GM21786 (cell line): ENCODE results near the gene ACAA1.
"Not testable (repeated sequence)": the region's sequence is repeated elsewhere in the genome, so short reads cannot be mapped to it uniquely, and the experiment has no call there.

ENCODE experiments used
- ATAC-seq: cut with Tn5 transposase; IDR thresholded peaks from one replicate; pipeline ENCODE4 v1.9.1; 2021; ENCODE audit not compliant: unreplicated experiment

Gene ACAA1

GRCh38 chr3:38136393-38136776, 542 bp downstream of the ACAA1 start:
- no peak for ATAC-seq

- not testable (repeated sequence) for ATAC-seq
These were observed 1.2 kb downstream of the ACAA1 start for GRCh38 chr3:38135621-38136277.

GRCh38 chr3:38134517-38135143, 2.3 kb downstream of the ACAA1 start:
- ATAC-seq: not testable (repeated sequence)

- no peak for ATAC-seq
These were observed 3.1 kb downstream of the ACAA1 start for GRCh38 chr3:38133557-38134405.

GRCh38 chr3:38133209-38133556, 3.7 kb downstream of the ACAA1 start:
- no peak for ATAC-seq

- ATAC-seq: no peak
These were observed 5.1 kb downstream of the ACAA1 start for GRCh38 chr3:38131621-38132369.

GRCh38 chr3:38130631-38131065, 6.3 kb downstream of the ACAA1 start:
- no peak for ATAC-seq

- no peak for ATAC-seq
These were observed 7.9 kb downstream of the ACAA1 start for GRCh38 chr3:38129058-38129457.

GRCh38 chr3:38128303-38128655, 8.6 kb downstream of the ACAA1 start:
- ATAC-seq: no peak

- no peak for ATAC-seq
These were observed 9.2 kb downstream of the ACAA1 start for GRCh38 chr3:38127611-38128302.

- no peak for ATAC-seq
These were observed 10.6 kb downstream of the ACAA1 start for GRCh38 chr3:38126121-38126892.

- no peak for ATAC-seq
These were observed 11.4 kb downstream of the ACAA1 start for GRCh38 chr3:38125305-38126120.

GRCh38 chr3:38124324-38125122, 12.4 kb downstream of the ACAA1 start:
- no peak for ATAC-seq

- ATAC-seq: no peak
These were observed 14.1 kb downstream of the ACAA1 start for GRCh38 chr3:38122712-38123290.

- no peak for ATAC-seq
These were observed 15.0 kb downstream of the ACAA1 start for GRCh38 chr3:38121832-38122461.

GRCh38 chr3:38121451-38121831, 15.5 kb downstream of the ACAA1 start:
- no peak for ATAC-seq

- ATAC-seq: no peak
These were observed 16.1 kb downstream of the ACAA1 start for GRCh38 chr3:38120693-38121450.
